DOHH2 (cell line): Measurements from ENCODE around the gene CHEK2.

ENCODE experiments used
- CTCF ChIP-seq: fragments of 200-600 bp; sonication (generic); IDR thresholded peaks from one replicate; pipeline ENCODE4 v1.5.1; 2014; ENCODE audit warnings: antibody characterized with exemption, mild to moderate bottlenecking, low read depth, low read length; ENCODE audit not compliant: poor library complexity, severe bottlenecking
- EZH2phosphoT487 ChIP-seq: fragments of 200-600 bp; sonication (generic); IDR thresholded peaks from 2 replicates; pipeline ENCODE4 v1.6.1; 2017; ENCODE audit warnings: borderline replicate concordance, mild to moderate bottlenecking, antibody characterized with exemption, low read length, moderate library complexity, mixed read lengths

GRCh38 chr22:28780296-28780695 lies 38.7 kb upstream of the CHEK2 start:
- TF ChIP-seq CTCF (no peak), EZH2phosphoT487 (no peak)
